Measurements from ENCODE around the gene LRP1. TPM values are rescaled to one million over a fixed set of nuclear protein-coding genes. Genes with fewer than 3 reads are reported as not detected.

The LRP1 gene
- total RNA-seq, 2 experiments from 2014 or later, result 1.1 to 4.4 TPM

DNA sequence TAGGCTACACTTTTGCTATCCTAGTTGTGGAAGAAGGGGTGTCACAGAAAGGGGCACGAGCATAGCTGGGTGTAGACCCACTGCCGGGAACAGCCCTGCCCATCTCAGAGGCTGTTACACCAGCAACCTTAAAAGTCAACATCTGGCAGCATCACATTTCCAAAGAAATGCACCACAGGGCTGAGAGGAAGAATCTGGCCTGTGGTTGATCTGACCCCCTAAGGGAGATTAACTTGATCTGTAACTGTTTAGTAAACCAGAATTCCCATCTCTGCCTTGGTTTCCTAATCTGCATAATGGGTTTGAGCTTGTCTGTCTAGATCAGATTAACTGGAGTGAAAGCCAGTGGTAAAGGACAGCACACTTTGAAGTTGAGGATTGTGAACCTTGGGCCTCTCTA lies 17.8 kb downstream of the LRP1 start:
- no peak for DNase-seq (ENCODE audit: low spot score)
- H3K9me3 ChIP-seq (ENCODE audit: low read length), result no peaks in the 10 kb centered on the region
- H2AFZ ChIP-seq (ENCODE audit: low read length), result no peak overlapping the region
- intact Hi-C loops (cut with micrococcal nuclease; ENCODE audit: unreplicated experiment), result no loop called here
- no peak overlapping the region for H3K4me3 ChIP-seq (ENCODE audit: low read depth, low read length, poor library complexity, severe bottlenecking)
- TF ChIP-seq, protein P1, sequence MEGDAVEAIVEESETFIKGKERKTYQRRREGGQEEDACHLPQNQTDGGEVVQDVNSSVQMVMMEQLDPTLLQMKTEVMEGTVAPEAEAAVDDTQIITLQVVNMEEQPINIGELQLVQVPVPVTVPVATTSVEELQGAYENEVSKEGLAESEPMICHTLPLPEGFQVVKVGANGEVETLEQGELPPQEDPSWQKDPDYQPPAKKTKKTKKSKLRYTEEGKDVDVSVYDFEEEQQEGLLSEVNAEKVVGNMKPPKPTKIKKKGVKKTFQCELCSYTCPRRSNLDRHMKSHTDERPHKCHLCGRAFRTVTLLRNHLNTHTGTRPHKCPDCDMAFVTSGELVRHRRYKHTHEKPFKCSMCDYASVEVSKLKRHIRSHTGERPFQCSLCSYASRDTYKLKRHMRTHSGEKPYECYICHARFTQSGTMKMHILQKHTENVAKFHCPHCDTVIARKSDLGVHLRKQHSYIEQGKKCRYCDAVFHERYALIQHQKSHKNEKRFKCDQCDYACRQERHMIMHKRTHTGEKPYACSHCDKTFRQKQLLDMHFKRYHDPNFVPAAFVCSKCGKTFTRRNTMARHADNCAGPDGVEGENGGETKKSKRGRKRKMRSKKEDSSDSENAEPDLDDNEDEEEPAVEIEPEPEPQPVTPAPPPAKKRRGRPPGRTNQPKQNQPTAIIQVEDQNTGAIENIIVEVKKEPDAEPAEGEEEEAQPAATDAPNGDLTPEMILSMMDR (conservative IDR thresholded peaks at IDR 0.05; ENCODE audit: low read length), result no peak
- no peak for TF ChIP-seq EZH2phosphoT487 (IDR thresholded peaks at IDR 0.05; ENCODE audit: borderline replicate concordance, low read depth, low read length)
- no peaks in the 10 kb centered on the region for H3K79me2 ChIP-seq (ENCODE audit: insufficient read depth, low read depth, low read length)
- H3K36me3 ChIP-seq (ENCODE audit: insufficient read depth, low read length), result no peaks in the 10 kb centered on the region
- H4K20me1 ChIP-seq (ENCODE audit: insufficient read depth, low read length), result no peaks in the 10 kb centered on the region
- ChIA-PET CTCF (ENCODE audit: unreplicated experiment) (interaction anchor here (0.5 kb wide), 1 partner anchor 34 kb away, joined by 10 read pairs; no protein-coding TSS in a partner anchor), POLR2A (interaction anchor here (0.6 kb wide), 1 partner anchor 446 kb away, joined by 4 read pairs; no protein-coding TSS in a partner anchor)
- H3K4me2 ChIP-seq (ENCODE audit: low read length), result no peak overlapping the region
- no peak overlapping the region for H3K27ac ChIP-seq (ENCODE audit: low read depth, low read length, poor library complexity, severe bottlenecking)
- no peaks in the 10 kb centered on the region for H3K4me1 ChIP-seq (ENCODE audit: insufficient read depth, low read length, poor library complexity, severe bottlenecking)
- H3K9me2 ChIP-seq (ENCODE audit: insufficient read depth, low read length), result no peaks in the 10 kb centered on the region
- BruUV-seq (replicated peaks), result no TSS peak

DNA sequence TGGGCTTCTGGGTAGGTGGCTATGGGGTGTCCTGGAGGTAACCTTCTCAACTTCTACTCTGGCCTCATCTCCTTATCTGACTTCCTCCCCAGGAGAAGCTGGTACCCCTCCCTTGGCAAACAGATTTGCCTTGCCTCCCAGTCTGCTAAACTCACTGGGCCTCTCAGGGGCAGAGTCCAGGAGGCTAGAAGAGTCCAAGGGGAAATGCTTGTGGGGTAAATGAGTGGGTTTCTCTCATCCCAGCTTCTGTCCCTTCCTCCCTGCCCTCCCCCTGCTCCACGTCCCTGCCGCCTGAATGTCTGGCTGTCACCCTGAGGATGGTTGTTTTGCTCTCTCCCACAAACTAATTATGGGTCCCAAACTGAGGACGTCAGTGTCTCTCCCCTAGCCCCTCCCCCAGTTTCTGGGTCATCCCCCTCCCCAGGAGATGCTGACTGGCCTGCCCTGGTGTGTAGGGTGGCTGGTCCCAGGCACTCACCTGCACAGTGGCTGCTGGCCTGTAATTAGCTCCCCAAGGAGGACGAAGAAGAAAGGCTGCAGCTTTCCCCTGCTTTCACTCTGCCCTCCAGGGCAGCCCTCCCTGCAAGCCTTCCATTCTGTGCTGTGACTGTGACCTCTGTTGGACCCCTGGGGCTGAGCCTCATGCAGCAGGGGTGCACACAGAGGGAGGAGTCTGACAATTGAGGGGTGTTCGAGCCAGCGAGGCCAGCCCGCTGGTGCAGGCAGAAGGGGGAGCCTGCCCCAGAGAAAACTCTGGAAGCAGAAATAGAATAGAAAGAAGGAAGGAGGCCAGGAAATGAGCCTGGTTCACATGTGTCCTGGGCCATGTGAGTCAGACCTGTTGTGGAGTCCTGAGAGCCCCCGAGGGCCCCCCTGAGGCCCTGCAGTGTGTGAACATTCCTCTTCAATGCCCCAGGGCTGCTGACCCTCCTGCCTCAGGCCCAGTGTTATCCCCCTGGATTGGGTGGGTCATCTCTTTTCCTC lies 19.0 kb downstream of the LRP1 start, which contains the start of gene LRP1-AS:
Gene LRP1-AS, minus strand, starts transcription at position 659 of the 984 bp plus-strand sequence.
- H3K9me3 ChIP-seq (ENCODE audit: low read length), result no peaks in the 10 kb centered on the region
- no peaks in the 10 kb centered on the region for H4K20me1 ChIP-seq (ENCODE audit: insufficient read depth, low read length)
- POLR2A ChIA-PET, result interaction anchor here (0.6 kb wide), 2 partner anchors 20 to 143 kb away, joined by 3 to 4 read pairs; no protein-coding TSS in a partner anchor
- no TSS peak for BruUV-seq (replicated peaks)
- H2AFZ ChIP-seq (ENCODE audit: low read length), result no peak within 1 kb of the TSS
- intact Hi-C loops (cut with micrococcal nuclease; ENCODE audit: unreplicated experiment), result no loop called here
- CTCF ChIA-PET (ENCODE audit: unreplicated experiment), result no interaction called here
- H3K36me3 ChIP-seq (ENCODE audit: insufficient read depth, low read length), result no peaks in the 10 kb centered on the region
- no peaks in the 10 kb centered on the region for H3K4me1 ChIP-seq (ENCODE audit: insufficient read depth, low read length, poor library complexity, severe bottlenecking)
- no peak for DNase-seq (ENCODE audit: low spot score)
- no peak within 1 kb of the TSS for H3K4me2 ChIP-seq (ENCODE audit: low read length)
- TF ChIP-seq, protein P1 (conservative IDR thresholded peaks at IDR 0.05; ENCODE audit: low read length), result no peak
- TF ChIP-seq EZH2phosphoT487 (IDR thresholded peaks at IDR 0.05; ENCODE audit: borderline replicate concordance, low read depth, low read length), result no peak
- H3K27ac ChIP-seq (ENCODE audit: low read depth, low read length, poor library complexity, severe bottlenecking), result no peak within 1 kb of the TSS
- H3K4me3 ChIP-seq (ENCODE audit: low read depth, low read length, poor library complexity, severe bottlenecking), result no peak within 1 kb of the TSS
- H3K9me2 ChIP-seq (ENCODE audit: insufficient read depth, low read length), result no peaks in the 10 kb centered on the region
- H3K79me2 ChIP-seq (ENCODE audit: insufficient read depth, low read depth, low read length), result no peaks in the 10 kb centered on the region
